ENCODE data around the gene DNAJC6.

DNA sequence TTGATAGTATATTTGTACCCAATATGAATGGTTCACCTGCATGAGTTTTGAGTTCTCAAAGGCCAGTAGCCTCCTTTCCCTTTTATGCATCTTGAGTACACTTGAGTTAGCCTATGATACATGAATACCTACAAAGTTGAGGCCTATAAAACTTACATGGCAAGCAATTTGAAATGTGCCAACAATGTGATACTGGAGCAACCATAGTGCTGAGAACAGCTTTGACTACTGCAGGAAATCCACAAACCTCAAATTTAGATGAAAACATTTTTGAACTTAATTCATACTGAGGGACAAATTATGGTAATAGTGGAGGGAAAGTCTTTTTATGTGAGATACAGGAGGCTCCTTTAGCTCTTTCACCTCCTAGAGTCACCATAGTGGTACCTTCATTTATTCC lies 148.5 kb downstream of the DNAJC6 start:
- TF ChIP-seq CTCF (IDR thresholded peaks at IDR 0.05) (no peak), EZH2 (IDR thresholded peaks at IDR 0.05) (no peak)

Data from neural progenitor cell (in vitro differentiated cells).